Prostate gland (tissue), 2 donors: ENCODE data around the gene ARSG. TPM values are rescaled to one million over a fixed set of nuclear protein-coding genes. Genes with fewer than 3 reads are reported as not detected.
A peak's percentile ranks its signal among the peaks of the same experiment; 100 is the strongest.
"Not testable (repeated sequence)": the region's sequence is repeated elsewhere in the genome, so short reads cannot be mapped to it uniquely, and the experiment has no call there.

Experiments
- DNase-seq: peaks from one replicate; pipeline ENCODE4 v3.0.0-alpha.2; 2019; ENCODE audit warnings: low spot score
- H3K27ac ChIP-seq, 2 donors: fragments of 200-600 bp; sonication (generic); 2 replicates each; pipeline ENCODE4 v1.5.1; 2017 to 2019
- H3K27me3 ChIP-seq: fragments of 200-600 bp; sonication (generic); replicated peaks from 2 replicates; pipeline ENCODE4 v1.5.1; 2019; ENCODE audit not compliant: insufficient read depth
- H3K36me3 ChIP-seq, 2 donors: fragments of 200-600 bp; sonication (generic); 1 replicate in 1 of 2; 2 replicates in 1 of 2; pipeline versions ENCODE4 v1.5.1 to v1.8.1; 2017 to 2019
- H3K4me1 ChIP-seq: fragments of 200-600 bp; sonication (generic); replicated peaks from 2 replicates; pipeline ENCODE4 v1.5.1; 2019
- H3K4me3 ChIP-seq, 2 donors: fragments of 200-600 bp; sonication (generic); 2 replicates each; pipeline ENCODE4 v1.5.1; 2017 to 2019
- H3K9me3 ChIP-seq: fragments of 200-600 bp; sonication (generic); 2 replicates; pipeline ENCODE4 v1.5.1; 2017
- POLR2A ChIP-seq: fragments of 450-650 bp; IDR thresholded peaks from one replicate; pipeline ENCODE4 v1.6.1; 2016; ENCODE audit warnings: antibody characterized with exemption, mild to moderate bottlenecking
- POLR2AphosphoS5 ChIP-seq: sonication (generic); formaldehyde crosslinking; IDR thresholded peaks from one replicate; pipeline ENCODE4 v1.6.1; 2017; ENCODE audit warnings: antibody characterized with exemption
- WGBS: methylation state at CpG from one replicate; pipeline ENCODE4 v1.1.5; 2018; 5-methylcytosine and 5-hydroxymethylcytosine counted together
- intact Hi-C: fragments of 100-400 bp; cut with DNase I; formaldehyde crosslinking; loops from one replicate; pipeline ENCODE4 v1.14.2; 2022
- total RNA-seq, 2 donors: library from RNA; depleted of rRNA; stranded (reverse); fragments of >200 nt; gene quantifications; one replicate each; pipeline ENCODE4 v1.1.0, GENCODE V29; 2016
- TF ChIP-seq, protein P1 (sequence below), 4 experiments: fragments of 200-600 bp in 2 of 4; fragments of 450-650 bp in 2 of 4; sonication (generic) in 2 of 4; IDR thresholded peaks; 1 replicate in 3 of 4; 2 replicates in 1 of 4; pipeline ENCODE4 v1.5.1; 2016 to 2019; ENCODE audit warnings: antibody characterized with exemption in 4 of 4, mild to moderate bottlenecking in 2 of 4, moderate library complexity in 2 of 4

Gene ARSG
- total RNA-seq, 2 donors from 2014 or later: 1.5 to 8.3 TPM

DNA sequence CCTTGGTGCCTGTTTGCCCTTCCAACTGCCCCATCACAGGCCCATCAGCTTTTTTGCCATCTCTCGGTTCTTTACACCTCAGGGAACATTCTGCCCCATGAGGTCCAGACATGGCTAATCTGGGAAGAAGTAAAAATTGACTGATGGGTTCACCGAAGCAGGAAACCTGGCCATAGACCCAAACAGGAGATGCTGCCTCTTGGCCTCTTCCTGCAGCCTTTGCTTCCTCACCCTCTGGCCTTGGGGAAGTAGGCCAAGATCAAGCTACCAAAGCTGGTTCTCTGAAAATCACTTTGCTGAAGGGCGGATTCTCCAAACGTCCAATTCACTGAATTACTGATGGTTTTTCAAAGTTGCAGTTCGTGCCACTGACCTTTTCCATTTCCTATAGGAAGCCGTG lies 56.1 kb downstream of the ARSG start:
- Histone ChIP-seq H3K27ac (no peak overlapping the region), H3K4me1 (no peaks in the 10 kb centered on the region), H3K9me3 (no peaks in the 10 kb centered on the region), H3K27me3 (no peaks in the 10 kb centered on the region), H3K36me3 (no peaks in the 10 kb centered on the region), H3K4me3 (no peak overlapping the region)
- no peak for DNase-seq
- TF ChIP-seq POLR2AphosphoS5: no peak
- no peak for TF ChIP-seq POLR2A
- intact Hi-C loops: no loop called here
- whole genome bisulfite sequencing: 87% methylated on average over 6 of the region's 6 CpGs

DNA sequence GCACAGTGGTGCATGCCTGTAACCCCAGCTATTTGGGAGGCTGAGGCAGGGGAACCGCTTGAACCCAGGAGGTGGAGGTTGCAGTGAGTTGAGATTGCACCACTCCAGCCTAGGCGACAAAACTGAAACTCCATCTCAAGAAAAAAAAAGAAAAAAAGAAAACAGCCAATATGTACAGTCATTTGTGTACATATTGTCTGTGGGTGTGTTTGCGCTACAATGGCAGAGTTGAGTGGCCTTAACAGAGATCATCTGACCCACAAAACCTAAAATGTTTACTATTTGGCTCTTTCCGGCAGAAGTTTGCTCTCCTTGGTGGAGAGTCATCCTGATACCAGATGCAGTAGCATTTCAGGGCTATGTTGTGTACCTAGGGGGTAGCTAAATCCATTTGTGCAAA lies 57.9 kb downstream of the ARSG start:
- Histone ChIP-seq H3K4me3 (no peak overlapping the region), H3K4me1 (no peaks in the 10 kb centered on the region), H3K36me3 (no peaks in the 10 kb centered on the region), H3K9me3 (no peaks in the 10 kb centered on the region), H3K27ac (no peak overlapping the region), H3K27me3 (no peaks in the 10 kb centered on the region)
- TF ChIP-seq, protein P1, sequence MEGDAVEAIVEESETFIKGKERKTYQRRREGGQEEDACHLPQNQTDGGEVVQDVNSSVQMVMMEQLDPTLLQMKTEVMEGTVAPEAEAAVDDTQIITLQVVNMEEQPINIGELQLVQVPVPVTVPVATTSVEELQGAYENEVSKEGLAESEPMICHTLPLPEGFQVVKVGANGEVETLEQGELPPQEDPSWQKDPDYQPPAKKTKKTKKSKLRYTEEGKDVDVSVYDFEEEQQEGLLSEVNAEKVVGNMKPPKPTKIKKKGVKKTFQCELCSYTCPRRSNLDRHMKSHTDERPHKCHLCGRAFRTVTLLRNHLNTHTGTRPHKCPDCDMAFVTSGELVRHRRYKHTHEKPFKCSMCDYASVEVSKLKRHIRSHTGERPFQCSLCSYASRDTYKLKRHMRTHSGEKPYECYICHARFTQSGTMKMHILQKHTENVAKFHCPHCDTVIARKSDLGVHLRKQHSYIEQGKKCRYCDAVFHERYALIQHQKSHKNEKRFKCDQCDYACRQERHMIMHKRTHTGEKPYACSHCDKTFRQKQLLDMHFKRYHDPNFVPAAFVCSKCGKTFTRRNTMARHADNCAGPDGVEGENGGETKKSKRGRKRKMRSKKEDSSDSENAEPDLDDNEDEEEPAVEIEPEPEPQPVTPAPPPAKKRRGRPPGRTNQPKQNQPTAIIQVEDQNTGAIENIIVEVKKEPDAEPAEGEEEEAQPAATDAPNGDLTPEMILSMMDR (IDR thresholded peaks at IDR 0.05): no peak
- no peak for TF ChIP-seq POLR2A
- TF ChIP-seq POLR2AphosphoS5: no peak
- intact Hi-C loops: no loop called here
- no peak for DNase-seq
- WGBS: 71% methylated on average over 4 of the region's 4 CpGs

DNA sequence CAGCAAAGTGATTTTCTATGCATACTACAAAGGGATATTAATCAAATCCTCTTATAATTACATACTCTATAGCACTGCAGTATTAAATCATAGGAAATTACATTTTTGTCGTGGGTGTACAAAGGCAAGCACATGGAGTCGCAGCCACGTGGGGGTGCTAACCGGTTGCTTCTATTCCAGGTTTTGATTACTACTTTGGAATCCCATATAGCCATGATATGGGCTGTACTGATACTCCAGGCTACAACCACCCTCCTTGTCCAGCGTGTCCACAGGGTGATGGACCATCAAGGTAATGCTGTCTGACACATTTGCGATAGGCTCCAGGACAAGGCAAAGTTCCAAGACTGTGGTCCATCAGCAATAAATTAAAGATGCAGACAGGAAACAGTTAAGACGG lies 60.1 kb downstream of the ARSG start:
- DNase-seq: no peak
- intact Hi-C loops: loop anchor here (5.0 kb wide), 1 partner anchor 46 kb away; no protein-coding TSS in a partner anchor
- H3K27me3 ChIP-seq: no peaks in the 10 kb centered on the region

DNA sequence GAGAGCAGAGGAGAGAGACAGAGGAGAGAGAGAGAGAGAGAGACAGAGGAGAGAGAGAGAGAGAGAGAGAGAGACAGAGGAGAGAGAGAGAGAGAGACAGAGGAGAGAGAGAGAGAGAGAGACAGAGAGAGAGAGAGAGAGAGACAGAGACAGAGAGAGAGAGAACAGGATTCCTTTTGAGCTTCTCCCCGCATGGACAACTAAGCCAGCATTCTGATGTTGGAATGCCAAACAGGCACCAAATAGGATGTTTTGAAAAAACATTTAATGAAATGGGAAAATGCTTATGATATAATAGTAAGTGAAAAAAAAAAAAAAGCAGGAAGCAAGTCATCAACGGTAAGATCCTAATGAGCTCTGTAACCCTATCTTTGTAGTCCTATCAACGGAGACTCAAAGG lies 60.7 kb downstream of the ARSG start:
- intact Hi-C loops: loop anchor here (5.0 kb wide), 1 partner anchor 45 kb away; no protein-coding TSS in a partner anchor
- Histone ChIP-seq H3K4me1 (no peaks in the 10 kb centered on the region), H3K9me3 (no peaks in the 10 kb centered on the region), H3K27me3 (no peaks in the 10 kb centered on the region), H3K27ac (no peak overlapping the region), H3K4me3 (no peak overlapping the region), H3K36me3 (no peaks in the 10 kb centered on the region)
- DNase-seq: no peak
- TF ChIP-seq POLR2A: no peak
- TF ChIP-seq, protein P1 (IDR thresholded peaks at IDR 0.05): no peak
- TF ChIP-seq POLR2AphosphoS5: no peak
- WGBS: 78% methylated on average over 3 of the region's 3 CpGs

More for the DNA sequence above, 60.1 kb downstream of the ARSG start:
- 56% methylated on average over 7 of the region's 7 CpGs for WGBS
- Histone ChIP-seq H3K36me3 (no peaks in the 10 kb centered on the region), H3K4me3 (no peak overlapping the region), H3K4me1 (no peaks in the 10 kb centered on the region), H3K9me3 (no peaks in the 10 kb centered on the region), H3K27ac (no peak overlapping the region)
- TF ChIP-seq, protein P1 (IDR thresholded peaks at IDR 0.05): peak in 1 of 4 experiments; percentile 27
- no peak for TF ChIP-seq POLR2AphosphoS5

DNA sequence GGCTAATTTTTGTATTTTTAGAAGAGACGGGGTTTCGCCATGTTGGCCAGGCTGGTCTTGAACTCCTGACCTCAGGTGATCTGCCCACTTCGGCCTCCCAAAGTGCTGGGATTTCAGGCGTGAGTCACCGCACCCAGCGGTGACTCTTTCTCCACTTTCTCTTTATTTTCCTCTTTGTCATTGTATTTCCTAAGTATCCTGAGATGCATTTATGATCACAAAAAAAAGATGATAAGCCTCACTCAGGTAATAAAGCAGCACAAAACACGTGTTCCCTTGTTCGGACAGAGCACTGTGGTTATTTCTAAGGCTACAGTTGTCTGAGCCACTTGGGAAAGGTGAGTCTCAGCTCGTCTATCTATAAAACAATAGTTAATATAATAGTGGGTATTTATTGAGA lies 61.4 kb downstream of the ARSG start:
- H3K36me3 ChIP-seq, DNase-seq, H3K27me3 ChIP-seq, H3K9me3 ChIP-seq, H3K27ac ChIP-seq, H3K4me3 ChIP-seq, H3K4me1 ChIP-seq: not testable (repeated sequence)
- intact Hi-C loops: loop anchor here (5.0 kb wide), 1 partner anchor 45 kb away; no protein-coding TSS in a partner anchor
- WGBS: 91% methylated on average over 9 of the region's 9 CpGs

DNA sequence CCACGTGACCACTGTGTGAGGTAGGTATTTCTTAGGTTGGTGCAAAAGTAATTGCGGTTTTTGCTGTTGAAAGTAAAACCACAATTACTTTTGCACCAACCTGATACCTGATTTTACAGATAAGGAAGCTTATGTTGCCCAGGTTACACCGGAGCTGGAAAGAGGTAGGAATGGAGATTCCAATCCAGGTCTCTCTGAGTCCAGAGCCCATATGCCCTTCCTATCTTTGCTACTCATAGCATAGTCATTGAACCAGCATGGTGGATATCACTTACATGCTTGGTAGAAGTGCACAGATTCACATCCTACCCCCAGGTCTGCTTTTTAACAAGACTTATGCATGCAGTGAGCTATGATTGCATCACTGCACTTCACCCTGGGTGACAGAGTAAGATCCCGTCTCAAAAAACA lies 61.8 kb downstream of the ARSG start:
- DNase-seq: no peak
- no peaks in the 10 kb centered on the region for H3K9me3 ChIP-seq
- intact Hi-C loops: loop anchor here (5.0 kb wide), 1 partner anchor 44 kb away; no protein-coding TSS in a partner anchor
- TF ChIP-seq, protein P1 (IDR thresholded peaks at IDR 0.05): no peak
- WGBS: 87% methylated on average over 4 of the region's 4 CpGs
- H3K4me3 ChIP-seq: no peak overlapping the region
- no peak overlapping the region for H3K27ac ChIP-seq
- no peaks in the 10 kb centered on the region for H3K4me1 ChIP-seq
- no peaks in the 10 kb centered on the region for H3K27me3 ChIP-seq
- H3K36me3 ChIP-seq: no peaks in the 10 kb centered on the region

DNA sequence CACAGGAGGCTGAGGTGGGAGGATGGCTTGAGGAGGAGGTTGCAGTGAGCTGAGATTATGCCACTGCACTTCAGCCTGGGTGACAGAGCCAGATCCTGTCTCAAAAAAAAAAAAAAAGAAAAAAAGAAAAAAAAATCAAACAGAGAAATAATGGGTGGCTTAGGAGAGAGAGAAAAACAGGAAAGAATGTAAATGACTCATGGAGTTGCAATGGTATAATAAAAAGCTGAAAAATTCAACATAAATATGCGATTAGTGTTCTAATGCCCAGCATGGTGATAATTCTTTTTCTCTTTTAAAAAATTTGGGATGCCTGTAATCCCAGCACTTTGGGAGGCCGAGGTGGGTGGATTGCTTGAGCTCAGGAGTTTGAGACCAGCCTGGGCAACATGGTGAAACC lies 63.0 kb downstream of the ARSG start:
- WGBS: 84% methylated on average over 2 of the region's 2 CpGs
- H3K27ac ChIP-seq, H3K36me3 ChIP-seq, H3K27me3 ChIP-seq, DNase-seq, H3K9me3 ChIP-seq, H3K4me1 ChIP-seq, H3K4me3 ChIP-seq: not testable (repeated sequence)
- intact Hi-C loops: loop anchor here (5.0 kb wide), 1 partner anchor 43 kb away; no protein-coding TSS in a partner anchor

DNA sequence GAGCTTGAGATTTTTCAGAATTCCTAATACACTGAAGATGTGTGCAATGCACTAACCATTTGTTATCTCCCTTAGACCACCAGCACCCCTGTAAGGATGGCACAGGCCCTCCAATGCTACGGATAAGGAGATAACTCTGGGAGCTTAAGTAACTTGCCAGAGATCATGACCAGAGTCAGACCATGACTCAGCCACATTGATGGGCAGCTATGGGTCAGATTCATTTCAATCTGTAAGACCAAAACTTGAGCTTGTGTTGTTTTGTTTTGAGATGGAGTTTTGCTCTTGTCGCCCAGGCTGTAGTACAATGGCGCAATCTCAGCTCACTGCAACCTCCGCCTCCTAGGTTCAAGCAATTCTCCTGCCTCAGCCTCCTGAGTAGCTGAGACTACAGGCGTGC lies 63.8 kb downstream of the ARSG start:
- H3K27me3 ChIP-seq, H3K4me1 ChIP-seq, DNase-seq, H3K9me3 ChIP-seq, H3K27ac ChIP-seq, intact Hi-C loops, H3K36me3 ChIP-seq, H3K4me3 ChIP-seq: not testable (repeated sequence)
- 97% methylated on average over 5 of the region's 5 CpGs for WGBS
